Occipital lobe (tissue), 2 donors: Measurements from ENCODE around the gene RPL6. TPM values are rescaled to one million over a fixed set of nuclear protein-coding genes. Genes with fewer than 3 reads are reported as not detected.
A peak's percentile ranks its signal among the peaks of the same experiment; 100 is the strongest.
"Not testable (repeated sequence)": the region's sequence is repeated elsewhere in the genome, so short reads cannot be mapped to it uniquely, and the experiment has no call there.

Source experiments
- DNase-seq: peaks from one replicate; lab custom pipeline; 2025; lab: John Stamatoyannopoulos, UW
- total RNA-seq: library from RNA; depleted of rRNA; stranded (reverse); fragments of >200 nt; gene quantifications from one replicate; pipeline ENCODE4 v1.2.3, GENCODE V29; 2014

RPL6 gene
- total RNA-seq = 870 TPM

DNA sequence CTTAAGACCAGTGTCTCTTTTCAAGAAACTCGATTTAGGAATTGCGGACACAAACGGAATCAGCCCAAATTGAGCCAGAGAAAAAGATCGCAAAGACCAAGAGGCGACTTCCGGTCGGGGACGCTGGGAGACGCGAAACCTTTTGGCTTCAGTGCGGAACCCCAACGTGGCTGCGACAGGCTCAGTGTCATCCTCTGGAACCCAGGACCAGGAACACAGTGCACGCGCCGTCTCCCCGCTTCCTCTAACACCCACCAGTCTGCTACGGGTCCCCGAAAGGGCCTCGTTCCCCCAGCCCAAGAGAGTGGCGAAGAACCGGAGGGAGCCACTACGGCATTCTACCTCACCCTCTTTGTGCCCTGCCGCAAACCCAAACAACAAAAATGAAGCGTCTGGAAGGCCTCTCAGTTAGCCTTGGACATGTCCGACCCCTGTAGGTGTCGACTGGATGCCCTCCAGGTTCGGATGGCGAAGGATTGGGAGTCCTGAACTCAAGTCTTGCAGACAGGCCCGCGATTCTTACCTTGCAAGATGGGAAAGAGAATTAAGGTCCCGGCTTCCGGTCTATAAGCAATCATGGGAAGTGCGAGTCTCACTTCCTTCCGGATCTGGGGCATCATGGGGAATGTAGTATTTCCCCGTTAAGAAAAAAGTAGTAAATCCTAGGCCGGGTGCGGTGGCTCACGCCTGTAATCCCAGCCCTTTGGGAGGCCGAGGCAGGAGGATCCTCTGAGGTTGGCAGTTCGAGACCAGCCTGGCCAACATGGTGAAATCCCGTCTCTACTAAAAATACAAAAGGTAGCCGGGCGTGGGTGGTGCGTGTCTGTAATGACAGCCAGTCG is at the start of gene RPL6:
Gene RPL6, minus strand, starts transcription at position 542 of the 842 bp plus-strand sequence. CDS start 949 bp downstream, outside the sequence.
- DNase-seq = peak; percentile 83

- no peak for DNase-seq
These were observed 49.3 kb upstream of the RPL6 start for GRCh38 chr12:112458751-112459150.

DNA sequence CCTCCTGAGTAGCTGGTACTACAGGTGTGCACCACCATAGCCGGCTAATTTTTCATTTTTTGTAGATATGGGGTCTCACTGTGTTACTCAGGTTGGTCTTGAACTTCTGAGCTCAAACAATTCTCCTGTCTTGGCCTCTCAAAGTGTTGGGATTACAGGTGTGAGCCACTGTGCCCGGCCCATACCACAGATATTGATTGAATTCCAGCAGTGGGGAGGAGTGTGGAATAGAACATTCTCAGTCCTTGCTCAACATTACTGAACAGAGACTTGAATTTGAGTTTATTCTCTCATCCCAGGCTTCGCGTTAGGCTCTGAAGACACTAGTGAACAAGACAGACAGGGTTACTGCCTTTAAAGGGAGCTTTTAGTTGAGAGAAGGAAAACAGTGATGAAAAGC is 48.9 kb upstream of the RPL6 start:
- no peak for DNase-seq

DNA sequence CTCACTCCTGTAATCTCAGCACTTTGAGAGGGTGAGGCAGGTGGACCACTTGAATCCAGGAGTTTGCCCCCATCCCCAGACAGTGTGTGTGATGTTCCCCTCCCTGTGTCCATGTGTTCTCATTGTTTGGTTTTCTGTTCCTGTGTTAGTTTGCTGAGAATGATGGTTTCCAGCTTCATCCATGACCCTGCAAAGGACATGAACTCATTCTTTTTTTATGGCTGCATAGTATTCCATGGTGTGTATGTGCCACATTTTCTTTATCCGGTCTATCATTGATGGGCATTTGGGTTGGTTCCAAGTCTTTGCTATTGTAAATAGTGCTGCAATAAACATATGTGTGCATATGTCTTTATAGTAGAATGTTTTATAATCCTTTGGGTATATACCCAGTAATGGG is 47.7 kb upstream of the RPL6 start:
- DNase-seq = not testable (repeated sequence)

GRCh38 chr12:112456029-112456428 is 46.6 kb upstream of the RPL6 start:
- no peak for DNase-seq

DNA sequence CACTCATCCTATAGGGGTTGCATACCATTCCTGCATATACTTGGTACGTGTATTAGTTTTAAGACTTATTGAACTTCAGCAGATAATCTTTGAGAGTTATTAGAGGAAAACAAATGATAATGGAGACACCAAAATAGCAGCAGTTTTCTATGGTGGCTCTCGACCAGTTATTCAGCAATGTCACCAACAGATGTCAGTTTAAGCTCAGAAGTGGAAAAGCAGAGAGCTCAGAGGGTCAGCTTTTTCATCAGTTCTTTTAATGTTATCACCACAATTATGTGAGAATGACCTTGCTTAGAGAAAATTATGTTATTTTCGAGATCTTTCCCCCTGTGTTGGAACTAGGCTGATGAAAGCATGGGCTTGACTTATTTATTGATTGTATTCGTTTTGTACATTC is 41.3 kb upstream of the RPL6 start:
- DNase-seq = no peak

GRCh38 chr12:112448165-112448564 is 38.8 kb upstream of the RPL6 start:
- DNase-seq = not testable (repeated sequence)

DNA sequence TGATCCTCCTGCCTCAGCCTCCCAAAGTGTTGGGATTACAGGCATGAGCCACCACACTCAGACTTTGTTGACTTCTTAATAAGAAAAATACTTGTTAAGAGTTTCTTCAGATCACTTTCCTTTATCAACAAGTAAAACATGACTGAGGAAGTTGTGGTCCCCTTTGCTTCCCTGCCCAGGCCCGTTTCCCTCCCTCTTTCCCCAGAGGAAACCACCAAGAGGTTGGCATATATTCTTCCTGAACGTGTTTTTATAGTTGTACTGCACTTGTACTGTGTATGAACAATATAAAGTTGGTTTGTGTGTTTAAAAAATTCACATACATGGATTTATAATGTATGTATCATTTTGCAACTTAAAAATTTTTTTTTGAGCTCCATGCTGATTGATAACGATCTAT is 37.7 kb upstream of the RPL6 start:
- no peak for DNase-seq

DNA sequence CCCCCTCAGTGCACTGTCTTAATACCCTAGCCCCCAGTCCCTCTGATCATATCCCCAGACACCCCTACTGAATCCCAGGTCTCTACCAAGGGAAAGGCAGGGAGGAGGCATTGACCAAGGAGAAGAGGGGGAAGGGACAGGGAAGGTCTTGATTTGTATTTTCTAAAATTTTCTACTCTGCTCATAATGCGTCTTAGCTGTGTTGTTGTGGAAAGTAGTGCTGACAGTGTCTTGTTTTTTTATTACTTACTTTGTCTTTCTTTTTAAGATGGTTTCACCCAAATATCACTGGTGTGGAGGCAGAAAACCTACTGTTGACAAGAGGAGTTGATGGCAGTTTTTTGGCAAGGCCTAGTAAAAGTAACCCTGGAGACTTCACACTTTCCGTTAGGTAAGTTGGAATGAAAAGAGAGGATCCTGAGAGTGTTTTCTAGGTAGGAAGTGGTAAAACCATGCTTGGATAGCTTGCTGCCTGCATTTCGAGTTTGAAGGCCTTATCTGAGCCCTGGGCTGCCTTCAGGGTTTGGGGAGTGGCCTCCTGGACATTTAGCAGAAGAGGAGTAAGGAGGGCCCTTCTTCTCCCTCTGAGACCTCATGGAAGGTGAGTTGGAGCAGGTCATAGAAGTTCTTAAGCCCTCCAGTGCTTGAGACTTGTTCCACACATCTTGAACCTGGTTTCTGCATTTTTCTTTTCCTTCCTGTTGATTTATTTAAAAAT is 36.8 kb upstream of the RPL6 start:
- no peak for DNase-seq

GRCh38 chr12:112443916-112444315 is 34.5 kb upstream of the RPL6 start:
- no peak for DNase-seq

- not testable (repeated sequence) for DNase-seq
These were observed 31.2 kb upstream of the RPL6 start for GRCh38 chr12:112440653-112441052.

GRCh38 chr12:112439769-112440168 is 30.4 kb upstream of the RPL6 start:
- no peak for DNase-seq

- not testable (repeated sequence) for DNase-seq
These were observed 29.2 kb upstream of the RPL6 start for GRCh38 chr12:112438645-112439044.

- DNase-seq = no peak
These were observed 24.1 kb upstream of the RPL6 start for GRCh38 chr12:112433551-112433950.

GRCh38 chr12:112431965-112432364 is 22.6 kb upstream of the RPL6 start:
- no peak for DNase-seq

DNA sequence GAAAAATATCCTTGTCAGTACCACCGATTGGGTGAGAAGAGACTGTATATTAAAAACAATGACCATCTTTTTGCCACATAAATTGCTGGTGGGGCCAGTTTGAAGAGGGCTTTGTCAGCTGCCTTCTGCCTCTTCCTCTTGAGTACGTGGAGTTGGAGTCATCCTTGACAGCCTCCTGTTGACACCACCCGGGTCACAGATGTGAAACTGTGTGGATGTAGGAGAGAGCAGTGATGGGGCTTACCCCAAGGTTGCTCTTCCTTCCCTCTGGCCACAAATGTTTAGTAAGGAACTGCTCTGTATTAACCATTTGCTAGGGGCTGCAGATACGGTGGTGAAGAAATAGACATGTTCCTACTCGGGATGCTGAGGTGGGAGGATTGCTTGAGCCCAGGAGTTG is 21.5 kb upstream of the RPL6 start:
- DNase-seq = no peak

- no peak for DNase-seq
These were observed 18.4 kb upstream of the RPL6 start for GRCh38 chr12:112427760-112428159.

- DNase-seq = no peak
These were observed 16.4 kb upstream of the RPL6 start for GRCh38 chr12:112425582-112426382.

GRCh38 chr12:112424126-112424525 is 14.7 kb upstream of the RPL6 start:
- no peak for DNase-seq

GRCh38 chr12:112422531-112422930 is 13.1 kb upstream of the RPL6 start:
- peak; percentile 34 for DNase-seq

GRCh38 chr12:112421363-112421762 is 12.0 kb upstream of the RPL6 start:
- DNase-seq = no peak

GRCh38 chr12:112420740-112421139 is 11.3 kb upstream of the RPL6 start:
- no peak for DNase-seq
